ENCODE results near the gene IFFO2.

Gene IFFO2

DNA sequence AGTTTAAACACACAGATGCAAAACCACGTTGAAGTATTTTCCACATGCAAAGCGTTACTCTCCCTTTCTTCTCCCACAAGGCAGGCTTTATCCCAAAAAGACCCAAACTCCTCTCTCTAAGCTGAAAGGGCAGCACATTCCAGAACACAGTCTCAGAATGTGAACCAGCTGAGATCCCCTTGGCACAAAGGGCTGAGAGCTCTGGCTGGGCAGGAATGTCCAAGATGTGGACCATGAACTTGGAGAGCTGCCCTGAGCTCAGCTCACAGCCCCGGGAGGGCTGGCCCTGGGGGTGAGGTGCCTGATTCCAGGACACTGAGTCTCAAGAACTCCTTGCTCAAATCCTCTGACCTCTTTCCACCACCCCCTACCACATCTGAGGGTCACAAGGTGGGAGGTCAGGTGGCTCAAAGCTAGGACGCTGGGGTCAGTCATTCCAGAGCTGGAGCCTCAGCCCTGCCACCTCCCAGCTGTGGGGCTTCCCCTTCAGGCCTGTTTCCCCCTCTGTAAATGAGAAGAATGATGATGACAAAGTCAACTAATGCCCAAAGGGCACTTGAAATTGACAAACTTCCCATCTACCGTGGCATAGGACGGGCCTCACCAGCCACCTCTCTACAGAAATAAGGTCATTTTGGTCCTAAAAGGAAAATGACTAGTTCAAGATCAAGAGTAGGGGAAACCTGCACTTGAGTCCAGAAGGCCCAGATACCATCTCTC, 65.6 kb downstream of the IFFO2 start:
- no peak overlapping the region for H3K4me3 ChIP-seq (replicated peaks in 1 of 2; ENCODE audit: low read depth in 2 of 2, low read length in 2 of 2)
- TF ChIP-seq, protein P1, sequence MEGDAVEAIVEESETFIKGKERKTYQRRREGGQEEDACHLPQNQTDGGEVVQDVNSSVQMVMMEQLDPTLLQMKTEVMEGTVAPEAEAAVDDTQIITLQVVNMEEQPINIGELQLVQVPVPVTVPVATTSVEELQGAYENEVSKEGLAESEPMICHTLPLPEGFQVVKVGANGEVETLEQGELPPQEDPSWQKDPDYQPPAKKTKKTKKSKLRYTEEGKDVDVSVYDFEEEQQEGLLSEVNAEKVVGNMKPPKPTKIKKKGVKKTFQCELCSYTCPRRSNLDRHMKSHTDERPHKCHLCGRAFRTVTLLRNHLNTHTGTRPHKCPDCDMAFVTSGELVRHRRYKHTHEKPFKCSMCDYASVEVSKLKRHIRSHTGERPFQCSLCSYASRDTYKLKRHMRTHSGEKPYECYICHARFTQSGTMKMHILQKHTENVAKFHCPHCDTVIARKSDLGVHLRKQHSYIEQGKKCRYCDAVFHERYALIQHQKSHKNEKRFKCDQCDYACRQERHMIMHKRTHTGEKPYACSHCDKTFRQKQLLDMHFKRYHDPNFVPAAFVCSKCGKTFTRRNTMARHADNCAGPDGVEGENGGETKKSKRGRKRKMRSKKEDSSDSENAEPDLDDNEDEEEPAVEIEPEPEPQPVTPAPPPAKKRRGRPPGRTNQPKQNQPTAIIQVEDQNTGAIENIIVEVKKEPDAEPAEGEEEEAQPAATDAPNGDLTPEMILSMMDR (IDR thresholded peaks at IDR 0.05; ENCODE audit: low read depth, low read length), result no peak
- peak in 1 of 2 donors; percentile 65 for DNase-seq (ENCODE audit: low read depth in 2 of 2)

DNA sequence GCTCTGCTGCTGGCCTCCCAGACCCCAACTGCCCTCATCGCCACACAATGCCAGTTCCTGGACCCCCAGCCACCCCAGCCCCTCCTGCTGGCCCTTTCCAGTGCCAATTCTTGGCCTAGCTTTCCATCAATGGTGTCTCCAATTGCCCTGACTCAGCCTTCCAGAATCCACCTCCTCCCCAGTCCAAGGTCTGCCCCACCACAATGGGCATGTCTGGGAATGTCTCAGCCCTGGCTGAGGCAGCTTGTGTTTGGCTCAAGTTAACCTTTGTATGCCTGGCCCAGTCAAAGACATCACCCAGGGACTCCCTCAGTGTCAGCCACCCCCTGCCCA, 70.5 kb downstream of the IFFO2 start:
- peak in 1 of 2 donors; percentile 42 for DNase-seq (ENCODE audit: low read depth in 2 of 2)
- H3K4me3 ChIP-seq (replicated peaks in 1 of 2; ENCODE audit: low read depth in 2 of 2, low read length in 2 of 2), result no peak overlapping the region
- TF ChIP-seq, protein P1 (IDR thresholded peaks at IDR 0.05; ENCODE audit: low read depth, low read length), result no peak

GRCh38 chr1:18885311-18886002, 71.0 kb downstream of the IFFO2 start:
- TF ChIP-seq, protein P1 (IDR thresholded peaks at IDR 0.05; ENCODE audit: low read depth, low read length), result no peak
- DNase-seq (ENCODE audit: low read depth in 2 of 2), result no peak
- H3K4me3 ChIP-seq (replicated peaks in 1 of 2; ENCODE audit: low read depth in 2 of 2, low read length in 2 of 2), result no peak overlapping the region

DNA sequence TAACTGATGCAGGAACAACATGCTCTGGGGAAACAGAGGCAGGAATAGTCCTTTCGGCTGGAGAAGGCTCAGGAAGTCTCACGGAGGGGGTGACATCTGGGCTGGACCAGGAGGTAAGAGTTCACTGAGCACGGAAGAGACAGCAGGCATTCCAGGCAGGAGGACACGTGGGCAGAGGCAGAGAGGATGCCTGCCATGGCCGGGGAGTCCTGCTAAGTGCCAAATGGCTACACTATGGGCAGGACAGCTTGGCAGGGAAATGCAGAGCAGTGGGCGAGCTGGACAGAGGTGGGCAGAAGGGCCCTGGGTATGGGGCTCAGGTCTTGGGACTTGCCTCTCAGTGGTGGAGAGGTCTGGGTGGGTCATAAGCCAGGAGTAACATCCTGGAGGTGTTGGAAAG, 71.7 kb downstream of the IFFO2 start:
- no peak overlapping the region for H3K4me3 ChIP-seq (replicated peaks in 1 of 2; ENCODE audit: low read depth in 2 of 2, low read length in 2 of 2)
- DNase-seq (ENCODE audit: low read depth in 2 of 2), result no peak
- TF ChIP-seq, protein P1 (IDR thresholded peaks at IDR 0.05; ENCODE audit: low read depth, low read length), result no peak

DNA sequence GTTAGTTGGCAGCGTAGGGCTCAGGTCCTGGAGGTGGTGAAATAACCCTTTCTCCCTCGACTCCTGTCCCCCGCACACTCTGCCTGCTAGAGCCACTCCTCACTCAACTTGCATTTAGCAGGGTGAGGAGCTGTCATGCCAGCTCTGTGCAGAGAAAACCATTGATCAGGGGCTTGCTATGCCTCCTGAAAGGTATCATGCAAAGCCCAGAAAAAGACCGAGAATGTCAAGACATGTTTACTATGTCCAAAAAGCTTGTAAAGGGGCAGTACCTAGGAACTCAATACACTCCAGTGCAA, 72.1 kb downstream of the IFFO2 start:
- H3K4me3 ChIP-seq (replicated peaks in 1 of 2; ENCODE audit: low read depth in 2 of 2, low read length in 2 of 2), result no peak overlapping the region
- TF ChIP-seq, protein P1 (IDR thresholded peaks at IDR 0.05; ENCODE audit: low read depth, low read length), result no peak
- no peak for DNase-seq (ENCODE audit: low read depth in 2 of 2)

DNA sequence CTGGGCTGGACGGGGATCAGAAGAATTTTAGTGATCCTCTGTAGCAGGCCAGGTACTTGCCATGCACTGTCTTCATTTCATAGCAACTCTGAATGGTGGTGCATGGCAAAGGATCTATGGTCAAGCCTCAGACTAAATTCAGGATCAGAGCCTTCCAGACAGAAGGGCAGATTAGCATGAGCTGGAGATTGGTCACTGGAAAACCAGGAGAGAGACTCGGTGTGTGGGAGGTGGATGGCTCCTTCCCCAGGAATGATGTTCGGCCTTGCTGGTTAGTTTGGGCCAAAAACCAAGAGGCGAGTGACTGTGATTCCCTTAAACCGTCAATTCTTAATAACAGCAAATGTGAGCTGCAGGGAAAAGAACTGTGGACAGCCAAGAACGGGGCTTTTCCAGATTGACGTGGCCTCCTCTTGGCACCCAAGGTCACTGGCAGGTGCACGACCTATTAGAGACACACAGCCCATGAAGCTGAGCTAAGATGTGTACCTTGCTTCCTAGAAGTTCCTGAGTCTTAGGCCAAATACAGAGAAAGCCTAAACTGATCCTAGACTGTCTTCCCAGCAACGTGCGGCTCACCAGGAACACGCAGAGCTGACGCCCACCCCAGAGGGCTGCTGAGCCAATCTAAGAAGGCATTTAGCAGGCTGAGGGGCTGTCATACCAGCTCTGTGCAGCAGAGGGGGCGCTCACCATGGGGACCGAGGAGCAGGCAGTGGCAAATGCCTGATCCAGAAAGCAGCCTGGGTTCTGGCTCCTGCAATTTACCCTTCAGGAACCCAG, 72.6 kb downstream of the IFFO2 start:
- no peak overlapping the region for H3K4me3 ChIP-seq (replicated peaks in 1 of 2; ENCODE audit: low read depth in 2 of 2, low read length in 2 of 2)
- TF ChIP-seq, protein P1 (IDR thresholded peaks at IDR 0.05; ENCODE audit: low read depth, low read length), result peak; percentile 95
- DNase-seq (ENCODE audit: low read depth in 2 of 2), result peak; percentile 75 to 80
